ENCODE measurements around the gene PAX9. TPM values are rescaled to one million over a fixed set of nuclear protein-coding genes. Genes with fewer than 3 reads are reported as not detected.

PAX9 gene
- total RNA-seq, 3 donors from 2014 or later (not counting 1 experiment from before 2014, with no cell fraction given), result not detected

- Histone ChIP-seq H3K4me1 (ENCODE audit: control insufficient read depth, insufficient read depth, low read length) (no peaks in the 10 kb centered on the region), H3K36me3 (ENCODE audit: control insufficient read depth, insufficient read depth, low read length) (no peaks in the 10 kb centered on the region), H3K27ac (ENCODE audit: low read length) (no peak overlapping the region), H3K9me3 (ENCODE audit: control insufficient read depth, insufficient read depth, low read length) (peaks cover 5% of the 10 kb centered on the region), H3K27me3 (ENCODE audit: control insufficient read depth, insufficient read depth, low read length) (no peaks in the 10 kb centered on the region), H3K4me3 (ENCODE audit: low read length) (no peak overlapping the region)
- Mint-ChIP-seq H3K4me1 (no peaks in the 10 kb centered on the region), H3K36me3 (no peaks in the 10 kb centered on the region), H3K27ac (no peak overlapping the region), H3K27me3 (ENCODE audit: low read depth in 2 of 2) (no peaks in the 10 kb centered on the region), H3K4me3 (no peak overlapping the region), H3K9me3 (peaks cover 2 to 9% of the 10 kb centered on the region in 2 donors)
- WGBS (ENCODE audit: insufficient coverage), result no CpG with 5 or more reads among the region's 1 CpG
- intact Hi-C loops (cut with micrococcal nuclease), result no loop called here
- TF ChIP-seq CTCF (IDR thresholded peaks at IDR 0.05), result no peak
- ATAC-seq, result no peak
- no peak for DNase-seq
Observed at GRCh38 chr14:36701132-36701531, 39.5 kb downstream of the PAX9 start.

- H3K4me1 ChIP-seq (ENCODE audit: control insufficient read depth, insufficient read depth, low read length), result no peaks in the 10 kb centered on the region
- H3K27me3 ChIP-seq (ENCODE audit: control insufficient read depth, insufficient read depth, low read length), result no peaks in the 10 kb centered on the region
- no peak overlapping the region for H3K4me3 ChIP-seq (ENCODE audit: low read length)
- ATAC-seq (no peak), DNase-seq (no peak)
- H3K9me3 ChIP-seq (ENCODE audit: control insufficient read depth, insufficient read depth, low read length), result peaks cover 5% of the 10 kb centered on the region
- peaks cover 7 to 13% of the 10 kb centered on the region in 2 donors for H3K9me3 Mint-ChIP-seq
- WGBS (ENCODE audit: insufficient coverage), result no CpG with 5 or more reads among the region's 2 CpGs
- H3K4me1 Mint-ChIP-seq, result no peaks in the 10 kb centered on the region
- TF ChIP-seq CTCF (IDR thresholded peaks at IDR 0.05), result no peak
- H3K4me3 Mint-ChIP-seq, result no peak overlapping the region
- H3K27ac ChIP-seq (ENCODE audit: low read length), result no peak overlapping the region
- intact Hi-C loops (cut with micrococcal nuclease), result no loop called here
- no peaks in the 10 kb centered on the region for H3K36me3 Mint-ChIP-seq
- no peaks in the 10 kb centered on the region for H3K36me3 ChIP-seq (ENCODE audit: control insufficient read depth, insufficient read depth, low read length)
- no peaks in the 10 kb centered on the region for H3K27me3 Mint-ChIP-seq (ENCODE audit: low read depth in 2 of 2)
- H3K27ac Mint-ChIP-seq, result no peak overlapping the region
Observed at GRCh38 chr14:36702474-36702873, 40.8 kb downstream of the PAX9 start.

GRCh38 chr14:36707570-36707969 lies 45.9 kb downstream of the PAX9 start:
- Mint-ChIP-seq H3K36me3 (no peaks in the 10 kb centered on the region), H3K27ac (no peak overlapping the region), H3K4me3 (no peak overlapping the region), H3K4me1 (no peaks in the 10 kb centered on the region), H3K27me3 (ENCODE audit: low read depth in 2 of 2) (no peaks in the 10 kb centered on the region), H3K9me3 (peaks cover 5% of the 10 kb centered on the region in 2 donors)
- H3K36me3 ChIP-seq (ENCODE audit: control insufficient read depth, insufficient read depth, low read length), result no peaks in the 10 kb centered on the region
- no peak overlapping the region for H3K27ac ChIP-seq (ENCODE audit: low read length)
- H3K4me1 ChIP-seq (ENCODE audit: control insufficient read depth, insufficient read depth, low read length), result no peaks in the 10 kb centered on the region
- DNase-seq, result no peak
- intact Hi-C loops (cut with micrococcal nuclease), result no loop called here
- TF ChIP-seq CTCF (IDR thresholded peaks at IDR 0.05), result no peak
- H3K9me3 ChIP-seq (ENCODE audit: control insufficient read depth, insufficient read depth, low read length), result no peaks in the 10 kb centered on the region
- no peak for ATAC-seq
- no peak overlapping the region for H3K4me3 ChIP-seq (ENCODE audit: low read length)
- H3K27me3 ChIP-seq (ENCODE audit: control insufficient read depth, insufficient read depth, low read length), result no peaks in the 10 kb centered on the region

GRCh38 chr14:36713960-36714703 lies 52.5 kb downstream of the PAX9 start:
- intact Hi-C loops (cut with micrococcal nuclease), result no loop called here
- no peaks in the 10 kb centered on the region for H3K36me3 Mint-ChIP-seq
- H3K27me3 Mint-ChIP-seq (ENCODE audit: low read depth in 2 of 2), result no peaks in the 10 kb centered on the region
- no peaks in the 10 kb centered on the region for H3K4me1 Mint-ChIP-seq
- Histone ChIP-seq H3K4me1 (ENCODE audit: control insufficient read depth, insufficient read depth, low read length) (no peaks in the 10 kb centered on the region), H3K36me3 (ENCODE audit: control insufficient read depth, insufficient read depth, low read length) (no peaks in the 10 kb centered on the region), H3K27ac (ENCODE audit: low read length) (no peak overlapping the region), H3K4me3 (ENCODE audit: low read length) (no peak overlapping the region), H3K27me3 (ENCODE audit: control insufficient read depth, insufficient read depth, low read length) (no peaks in the 10 kb centered on the region), H3K9me3 (ENCODE audit: control insufficient read depth, insufficient read depth, low read length) (peaks cover 2% of the 10 kb centered on the region)
- no peak overlapping the region for H3K4me3 Mint-ChIP-seq
- no peak overlapping the region for H3K27ac Mint-ChIP-seq
- H3K9me3 Mint-ChIP-seq, result no peaks in the 10 kb centered on the region
- DNase-seq, result no peak
- WGBS (ENCODE audit: insufficient coverage), result 71% methylated on average over 2 of the region's 4 CpGs
- TF ChIP-seq CTCF (IDR thresholded peaks at IDR 0.05), result no peak
- no peak for ATAC-seq
